Breast epithelium (tissue), 4 donors: ENCODE data around the gene MIB2. TPM values are rescaled to one million over a fixed set of nuclear protein-coding genes. Genes with fewer than 3 reads are reported as not detected.

Experiments
- DNase-seq, 2 donors: peaks; one replicate each; pipeline ENCODE4 v3.0.0-alpha.2; 2019; ENCODE audit warnings: low spot score in 2 of 2
- H3K27ac ChIP-seq, 2 donors: fragments of 200-600 bp; sonication (generic) in 1 of 2; one replicate each; pipeline ENCODE4 v1.5.1; 2016 to 2019; ENCODE audit warnings: mild to moderate bottlenecking in 1 of 2
- H3K27me3 ChIP-seq, 2 donors: fragments of 200-600 bp; sonication (generic) in 1 of 2; one replicate each; pipeline versions ENCODE4 v1.5.1 to v1.6.0; 2017 to 2019; ENCODE audit warnings: control low read depth in 1 of 2, mild to moderate bottlenecking in 1 of 2
- H3K36me3 ChIP-seq: fragments of 200-600 bp; one replicate; pipeline ENCODE4 v1.5.1; 2019
- H3K4me1 ChIP-seq, 2 donors: fragments of 200-600 bp; sonication (generic); one replicate each; pipeline ENCODE4 v1.5.1; 2016 to 2019; ENCODE audit warnings: control low read depth in 1 of 2
- H3K4me3 ChIP-seq, 3 donors: fragments of 200-600 bp; sonication (generic); 1 replicate in 2 of 3; 2 replicates in 1 of 3; pipeline ENCODE4 v1.5.1; 2016 to 2019; ENCODE audit warnings: mild to moderate bottlenecking in 3 of 3, moderate library complexity in 2 of 3
- H3K9me3 ChIP-seq, 2 donors: fragments of 200-600 bp; sonication (generic) in 1 of 2; one replicate each; pipeline ENCODE4 v1.5.1; 2016 to 2019; ENCODE audit warnings: control low read depth in 1 of 2
- POLR2A ChIP-seq: fragments of 450-650 bp; IDR thresholded peaks from one replicate; pipeline ENCODE4 v1.6.1; 2016; ENCODE audit warnings: antibody characterized with exemption, mild to moderate bottlenecking, moderate library complexity
- POLR2AphosphoS5 ChIP-seq, 3 donors: sonication (generic); formaldehyde crosslinking; IDR thresholded peaks; one replicate each; pipeline ENCODE4 v1.6.1; 2017; ENCODE audit warnings: antibody characterized with exemption in 3 of 3
- intact Hi-C: fragments of 100-400 bp; cut with DNase I; formaldehyde crosslinking; loops from one replicate; pipeline ENCODE4 v1.15.1; 2023; ENCODE audit warnings: low total_unique reads
- total RNA-seq, 3 donors: library from RNA; depleted of rRNA; stranded (reverse); fragments of >200 nt; gene quantifications; one replicate each; pipeline ENCODE4 v1.1.0, GENCODE V29; 2016
- TF ChIP-seq, protein P1 (sequence below), 3 donors: fragments of 450-650 bp; IDR thresholded peaks; one replicate each; pipeline ENCODE4 v1.5.1; 2016 to 2017; ENCODE audit warnings: antibody characterized with exemption in 3 of 3, mild to moderate bottlenecking in 3 of 3, moderate library complexity in 3 of 3

The MIB2 gene
- total RNA-seq, 3 donors from 2014 or later: 32.0 to 69.5 (median 48.9) TPM

DNA sequence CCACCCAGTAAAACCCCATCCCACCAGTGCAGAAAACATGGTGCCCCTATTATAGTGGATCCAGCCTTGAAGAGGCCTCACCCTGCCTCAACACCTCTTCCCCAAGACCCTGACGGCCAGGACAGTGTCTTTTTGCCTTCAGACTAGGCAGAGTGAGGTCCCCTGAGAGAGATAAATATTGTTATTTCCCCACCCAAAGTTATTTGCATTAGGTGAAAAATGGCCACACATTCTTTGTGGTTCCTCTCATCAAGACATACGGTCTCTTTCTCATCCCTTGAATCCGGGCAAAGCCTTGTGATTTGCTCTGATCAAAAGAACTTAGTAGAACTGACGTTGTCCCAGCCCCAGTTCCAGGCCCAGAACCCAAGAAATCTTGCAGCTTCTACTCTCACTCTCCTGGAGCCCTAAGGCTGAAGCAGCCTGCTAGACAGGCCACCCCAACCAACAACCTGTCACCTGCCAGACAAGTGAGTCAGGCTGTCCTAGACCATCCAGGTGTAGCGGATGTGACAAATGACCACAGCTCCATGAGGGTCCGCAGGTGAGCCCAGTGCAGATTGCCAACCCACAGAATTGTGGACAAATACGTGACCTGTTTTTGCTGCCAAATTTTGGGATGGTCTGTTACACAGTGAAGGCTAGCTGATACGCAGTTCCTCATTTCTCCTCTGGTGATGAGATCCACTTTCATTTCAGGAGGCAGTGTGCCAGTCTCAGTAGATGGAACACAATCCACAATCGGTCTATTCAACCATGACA lies 32.5 kb upstream of the MIB2 start:
- Histone ChIP-seq H3K27ac (no peak overlapping the region), H3K4me3 (no peak overlapping the region), H3K4me1 (no peaks in the 10 kb centered on the region), H3K9me3 (no peaks in the 10 kb centered on the region), H3K36me3 (no peaks in the 10 kb centered on the region), H3K27me3 (peaks cover 0 to 11% of the 10 kb centered on the region in 2 donors)
- intact Hi-C loops: no loop called here
- TF ChIP-seq, protein P1, sequence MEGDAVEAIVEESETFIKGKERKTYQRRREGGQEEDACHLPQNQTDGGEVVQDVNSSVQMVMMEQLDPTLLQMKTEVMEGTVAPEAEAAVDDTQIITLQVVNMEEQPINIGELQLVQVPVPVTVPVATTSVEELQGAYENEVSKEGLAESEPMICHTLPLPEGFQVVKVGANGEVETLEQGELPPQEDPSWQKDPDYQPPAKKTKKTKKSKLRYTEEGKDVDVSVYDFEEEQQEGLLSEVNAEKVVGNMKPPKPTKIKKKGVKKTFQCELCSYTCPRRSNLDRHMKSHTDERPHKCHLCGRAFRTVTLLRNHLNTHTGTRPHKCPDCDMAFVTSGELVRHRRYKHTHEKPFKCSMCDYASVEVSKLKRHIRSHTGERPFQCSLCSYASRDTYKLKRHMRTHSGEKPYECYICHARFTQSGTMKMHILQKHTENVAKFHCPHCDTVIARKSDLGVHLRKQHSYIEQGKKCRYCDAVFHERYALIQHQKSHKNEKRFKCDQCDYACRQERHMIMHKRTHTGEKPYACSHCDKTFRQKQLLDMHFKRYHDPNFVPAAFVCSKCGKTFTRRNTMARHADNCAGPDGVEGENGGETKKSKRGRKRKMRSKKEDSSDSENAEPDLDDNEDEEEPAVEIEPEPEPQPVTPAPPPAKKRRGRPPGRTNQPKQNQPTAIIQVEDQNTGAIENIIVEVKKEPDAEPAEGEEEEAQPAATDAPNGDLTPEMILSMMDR (IDR thresholded peaks at IDR 0.05): no peak
- TF ChIP-seq POLR2AphosphoS5 (IDR thresholded peaks at IDR 0.05) (no peak), POLR2A (no peak)
- DNase-seq: no peak

GRCh38 chr1:1583347-1584010 lies 31.8 kb upstream of the MIB2 start:
- no peaks in the 10 kb centered on the region for H3K36me3 ChIP-seq

GRCh38 chr1:1591452-1591851 lies 23.8 kb upstream of the MIB2 start:
- Histone ChIP-seq H3K4me1 (no peaks in the 10 kb centered on the region), H3K9me3 (no peaks in the 10 kb centered on the region), H3K27me3 (peaks cover 0 to 6% of the 10 kb centered on the region in 2 donors), H3K36me3 (no peaks in the 10 kb centered on the region), H3K27ac (no peak overlapping the region), H3K4me3 (no peak overlapping the region)
- intact Hi-C loops: no loop called here
- no peak for DNase-seq
- TF ChIP-seq POLR2AphosphoS5 (IDR thresholded peaks at IDR 0.05) (no peak), POLR2A (no peak)
- TF ChIP-seq, protein P1 (IDR thresholded peaks at IDR 0.05): no peak

More at GRCh38 chr1:1583347-1584010, 31.8 kb upstream of the MIB2 start:
- Histone ChIP-seq H3K4me3 (no peak overlapping the region), H3K9me3 (no peaks in the 10 kb centered on the region), H3K27me3 (peaks cover 0 to 12% of the 10 kb centered on the region in 2 donors), H3K27ac (no peak overlapping the region), H3K4me1 (no peaks in the 10 kb centered on the region)
- intact Hi-C loops: no loop called here
- TF ChIP-seq POLR2AphosphoS5 (IDR thresholded peaks at IDR 0.05): no peak
- TF ChIP-seq, protein P1 (IDR thresholded peaks at IDR 0.05): no peak
- no peak for DNase-seq

- H3K27ac ChIP-seq: no peak overlapping the region
- H3K9me3 ChIP-seq: no peaks in the 10 kb centered on the region
- no peak overlapping the region for H3K4me3 ChIP-seq
- no peaks in the 10 kb centered on the region for H3K4me1 ChIP-seq
- H3K27me3 ChIP-seq: peaks cover 0 to 4% of the 10 kb centered on the region in 2 donors
- DNase-seq: no peak
- TF ChIP-seq, protein P1 (IDR thresholded peaks at IDR 0.05): no peak
- TF ChIP-seq POLR2AphosphoS5 (IDR thresholded peaks at IDR 0.05) (no peak), POLR2A (no peak)
- no peaks in the 10 kb centered on the region for H3K36me3 ChIP-seq
- intact Hi-C loops: no loop called here
Observed at GRCh38 chr1:1593834-1594601, 21.3 kb upstream of the MIB2 start.
